Activated CD8-positive, alpha-beta memory T cell treated with anti-CD3 and anti-CD28 coated beads for 4 hours (primary cell): ENCODE results near the gene ASAH2B.

ENCODE experiments used
- DNase-seq, 2 donors: peaks; one replicate each; pipeline ENCODE4 v3.0.0-alpha.2; 2020; ENCODE audit warnings: low read depth in 2 of 2

The ASAH2B gene

GRCh38 chr10:50798297-50798696 lies 58.6 kb downstream of the ASAH2B start:
- no peak for DNase-seq

- DNase-seq = no peak
Observed at GRCh38 chr10:50799595-50799994, 59.9 kb downstream of the ASAH2B start.

GRCh38 chr10:50805981-50806622 lies 66.4 kb downstream of the ASAH2B start:
- DNase-seq = no peak

- DNase-seq = no peak
Observed at GRCh38 chr10:50807851-50808776, 68.4 kb downstream of the ASAH2B start.
